GM23248 (cell line): Measurements from ENCODE around the gene TFB2M. TPM values are rescaled to one million over a fixed set of nuclear protein-coding genes. Genes with fewer than 3 reads are reported as not detected.

ENCODE experiments used
- DNase-seq: peaks from one replicate; pipeline ENCODE4 v3.0.0-alpha.2; 2015
- H2AFZ ChIP-seq: fragments of 200-600 bp; sonication (generic); 2 replicates; pipeline ENCODE4 v1.6.1; 2016; ENCODE audit warnings: antibody characterized with exemption
- H3F3A ChIP-seq: fragments of 200-600 bp; sonication (generic); 2 replicates; pipeline ENCODE4 v1.6.1; 2016; ENCODE audit warnings: mild to moderate bottlenecking, antibody characterized with exemption, mixed run types; ENCODE audit not compliant: insufficient read depth
- H3K27ac ChIP-seq: fragments of 200-600 bp; sonication (generic); 2 replicates; pipeline ENCODE4 v1.5.1; 2016; ENCODE audit warnings: mild to moderate bottlenecking
- H3K27me3 ChIP-seq: fragments of 200-600 bp; sonication (generic); replicated peaks from 2 replicates; pipeline ENCODE4 v1.6.1; 2016; ENCODE audit warnings: mild to moderate bottlenecking; ENCODE audit not compliant: insufficient read depth
- H3K36me3 ChIP-seq: fragments of 200-600 bp; sonication (generic); 2 replicates; pipeline ENCODE4 v1.6.1; 2016; ENCODE audit warnings: low read depth, mild to moderate bottlenecking
- H3K4me1 ChIP-seq: fragments of 200-600 bp; sonication (generic); 2 replicates; pipeline ENCODE4 v1.6.1; 2016; ENCODE audit warnings: mild to moderate bottlenecking; ENCODE audit not compliant: insufficient read depth
- H3K4me2 ChIP-seq: fragments of 200-600 bp; sonication (generic); one replicate; pipeline ENCODE4 v1.6.1; 2016; ENCODE audit warnings: mild to moderate bottlenecking; ENCODE audit not compliant: unreplicated experiment
- H3K4me3 ChIP-seq: fragments of 200-600 bp; sonication (generic); 2 replicates; pipeline ENCODE4 v1.5.1; 2016; ENCODE audit warnings: mild to moderate bottlenecking
- H3K79me2 ChIP-seq: fragments of 200-600 bp; sonication (generic); 2 replicates; pipeline ENCODE4 v1.6.1; 2016; ENCODE audit warnings: mild to moderate bottlenecking; ENCODE audit not compliant: insufficient read depth
- H3K9ac ChIP-seq: fragments of 200-600 bp; sonication (generic); 2 replicates; pipeline ENCODE4 v1.6.1; 2016; ENCODE audit warnings: mild to moderate bottlenecking
- H3K9me2 ChIP-seq: fragments of 200-600 bp; sonication (generic); 2 replicates; pipeline ENCODE4 v1.6.1; 2016; ENCODE audit warnings: mixed run types, mild to moderate bottlenecking, moderate library complexity; ENCODE audit not compliant: insufficient read depth
- H3K9me3 ChIP-seq: fragments of 200-600 bp; sonication (generic); one replicate; pipeline ENCODE4 v1.6.1; 2017; ENCODE audit warnings: low read depth
- H4K20me1 ChIP-seq: fragments of 200-600 bp; sonication (generic); 2 replicates; pipeline ENCODE4 v1.6.0; 2016; ENCODE audit not compliant: insufficient read depth
- EZH2 ChIP-seq: fragments of 200-600 bp; sonication (generic); IDR thresholded peaks from 2 replicates; pipeline ENCODE4 v1.6.1; 2018; ENCODE audit warnings: antibody characterized with exemption, mild to moderate bottlenecking; ENCODE audit not compliant: insufficient read depth, poor library complexity, severe bottlenecking
- EZH2phosphoT487 ChIP-seq: fragments of 200-600 bp; sonication (generic); IDR thresholded peaks from 2 replicates; pipeline ENCODE4 v1.6.1; 2018; ENCODE audit warnings: antibody characterized with exemption, moderate library complexity, mild to moderate bottlenecking, low read depth; ENCODE audit not compliant: insufficient read depth
- WGBS, 2 experiments: methylation state at CpG; one replicate each; pipeline ENCODE4 v1.1.6; 2015 to 2017; ENCODE audit warnings: low lambda C conversion rate in 2 of 2, low coverage in 1 of 2; ENCODE audit errors: missing lambda C conversion rate in 2 of 2; 5-methylcytosine and 5-hydroxymethylcytosine counted together
- in situ Hi-C: fragments of 300-500 bp; cut with MboI; formaldehyde crosslinking; loops from 2 replicates; pipeline ENCODE4 v1.15.0; 2020
- polyA plus RNA-seq: library from polyadenylated mRNA; unstranded; fragments of >200 nt; fragmentation: Nextera tagmentation; extraction: Ambion mirVana; gene quantifications from 2 replicates; pipeline ENCODE4 v1.2.1, GENCODE V29; 2016
- total RNA-seq: library from RNA; depleted of rRNA; stranded (reverse); fragments of >200 nt; shearing (Covaris generic); gene quantifications from 2 replicates; pipeline ENCODE4 v1.2.3, GENCODE V29; 2014

TFB2M gene
- total and polyA plus RNA-seq, 2 experiments from 2014 or later, result 20.6 to 32.0 TPM

DNA sequence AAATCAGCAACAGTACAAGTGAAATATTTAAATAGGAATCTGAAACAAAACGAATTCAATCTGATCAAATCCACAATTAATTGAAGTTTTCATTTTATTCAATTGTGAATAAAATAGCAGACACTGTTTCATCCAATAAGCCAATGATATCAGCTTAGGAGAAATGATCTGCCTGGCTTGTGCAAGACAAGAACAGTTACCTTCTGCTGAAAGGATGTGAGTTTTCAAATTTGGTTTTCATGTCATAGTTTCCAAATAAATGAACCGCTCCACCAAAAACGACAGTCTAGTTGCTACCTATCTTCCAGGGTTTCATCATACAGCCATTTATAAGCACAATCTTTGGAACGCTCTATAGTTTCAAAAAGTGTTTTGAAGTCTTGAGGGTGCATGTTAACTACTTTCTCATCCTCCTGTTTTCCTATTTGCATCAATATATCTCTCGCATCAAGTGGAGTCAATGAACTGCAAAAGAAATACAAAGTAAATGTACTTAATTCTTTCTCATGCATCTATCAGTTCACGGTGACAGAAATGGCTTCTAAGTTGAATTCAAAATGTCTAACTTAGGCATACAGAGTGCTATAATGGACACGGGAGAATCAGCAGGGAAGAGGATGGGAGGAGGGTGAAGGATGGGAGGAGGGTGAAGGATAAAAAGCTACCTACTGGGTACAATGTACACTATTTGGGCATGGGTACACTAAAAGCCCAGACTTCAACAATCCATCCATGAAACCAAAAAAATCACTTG lies 25.1 kb downstream of the TFB2M start:
- DNase-seq, result no peak
- Histone ChIP-seq H3K27me3 (no peaks in the 10 kb centered on the region), H3K4me2 (no peak overlapping the region), H3K4me1 (no peaks in the 10 kb centered on the region), H3K36me3 (peaks cover 36% of the 10 kb centered on the region), H4K20me1 (no peaks in the 10 kb centered on the region), H3F3A (0 out of 2 replicates have a peak, but pooled peaks cover 4% of the 10 kb centered on the region), H2AFZ (no peak overlapping the region), H3K79me2 (no peaks in the 10 kb centered on the region), H3K27ac (no peak overlapping the region), H3K9me2 (no peaks in the 10 kb centered on the region), H3K9me3 (no peaks in the 10 kb centered on the region), H3K4me3 (no peak overlapping the region), H3K9ac (no peak overlapping the region)
- TF ChIP-seq EZH2, result no peak
- no peak for TF ChIP-seq EZH2phosphoT487
- 94 to 99% methylated on average over 7 of the region's 7 CpGs for WGBS, 2 experiments
- in situ Hi-C loops, result no loop called here

DNA sequence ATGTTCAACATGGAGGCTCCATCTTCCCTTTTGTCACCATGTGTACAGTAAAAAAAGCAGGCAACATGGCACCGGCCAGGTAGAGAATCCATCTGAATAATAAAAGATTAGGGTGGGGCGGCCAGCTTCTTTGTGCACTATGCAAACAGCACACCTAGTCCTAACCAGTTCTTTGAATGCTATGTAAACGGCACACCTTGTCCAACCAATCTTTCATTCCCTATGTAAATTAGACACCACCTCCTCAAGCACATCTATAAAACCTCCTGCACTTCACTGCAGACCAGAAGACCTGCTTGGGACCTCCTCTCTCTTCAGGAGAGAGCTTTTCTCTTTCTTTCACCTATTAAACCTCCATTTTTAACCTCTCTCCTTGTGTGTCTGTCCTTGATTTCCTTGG lies 28.2 kb downstream of the TFB2M start:
- in situ Hi-C loops, result no loop called here
- Histone ChIP-seq H3K9me2 (no peaks in the 10 kb centered on the region), H3K9me3 (no peaks in the 10 kb centered on the region), H3K79me2 (no peaks in the 10 kb centered on the region), H4K20me1 (no peaks in the 10 kb centered on the region), H3K36me3 (peaks cover 20% of the 10 kb centered on the region), H3K4me1 (no peaks in the 10 kb centered on the region), H3F3A (0 out of 2 replicates have a peak, but pooled peaks cover 4% of the 10 kb centered on the region), H3K27ac (no peak overlapping the region), H3K27me3 (no peaks in the 10 kb centered on the region; the same call in 1 of the 2 replicates), H3K9ac (no peak overlapping the region), H3K4me3 (no peak overlapping the region), H3K4me2 (no peak overlapping the region), H2AFZ (no peak overlapping the region)
- no peak for DNase-seq
- TF ChIP-seq EZH2 (no peak), EZH2phosphoT487 (no peak)
- 95% methylated on average over 3 of the region's 3 CpGs for WGBS, 2 experiments

GRCh38 chr1:246537441-246537840 lies 28.6 kb downstream of the TFB2M start:
- no peaks in the 10 kb centered on the region; the same call in 1 of the 2 replicates for H3K27me3 ChIP-seq
- in situ Hi-C loops, result no loop called here
- H3K4me1 ChIP-seq, result no peaks in the 10 kb centered on the region
- 82 to 84% methylated on average over 7 of the region's 7 CpGs for WGBS, 2 experiments
- H3K9ac ChIP-seq, result no peak overlapping the region
- no peaks in the 10 kb centered on the region for H3K79me2 ChIP-seq
- H2AFZ ChIP-seq, result no peak overlapping the region
- peaks cover 15% of the 10 kb centered on the region for H3K36me3 ChIP-seq
- no peaks in the 10 kb centered on the region for H4K20me1 ChIP-seq
- H3K9me2 ChIP-seq, result no peaks in the 10 kb centered on the region
- no peaks in the 10 kb centered on the region for H3K9me3 ChIP-seq
- H3K4me2 ChIP-seq, result no peak overlapping the region
- no peak overlapping the region for H3K27ac ChIP-seq
- 0 out of 2 replicates have a peak, but pooled peaks cover 4% of the 10 kb centered on the region for H3F3A ChIP-seq
- H3K4me3 ChIP-seq, result no peak overlapping the region
- TF ChIP-seq EZH2phosphoT487 (no peak), EZH2 (no peak)
- DNase-seq, result no peak

DNA sequence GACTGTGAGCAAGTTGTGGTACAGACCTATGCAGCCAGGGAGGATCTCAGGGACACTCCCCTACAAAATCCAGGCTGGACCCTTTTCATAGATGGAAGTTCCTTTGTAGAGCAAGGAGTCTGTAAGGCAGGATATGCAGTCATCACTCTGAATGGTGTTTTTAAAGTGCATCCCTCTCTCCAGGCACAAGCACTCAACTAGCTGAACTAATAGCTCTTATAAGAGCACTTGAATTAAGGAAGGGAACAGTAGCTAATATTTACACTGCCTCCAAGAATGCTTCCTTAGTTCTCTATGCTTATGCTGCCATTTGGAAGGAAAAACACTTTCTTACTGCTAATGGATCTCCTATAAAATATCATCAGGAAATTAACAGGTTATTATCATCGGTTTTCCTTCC lies 31.9 kb downstream of the TFB2M start:
- Histone ChIP-seq H3K4me3 (no peak overlapping the region), H3K27ac (no peak overlapping the region), H3F3A (no peaks in the 10 kb centered on the region), H3K9me2 (no peaks in the 10 kb centered on the region), H3K79me2 (no peaks in the 10 kb centered on the region), H3K4me2 (no peak overlapping the region), H3K27me3 (no peaks in the 10 kb centered on the region; the same call in 1 of the 2 replicates), H4K20me1 (no peaks in the 10 kb centered on the region), H2AFZ (no peak overlapping the region), H3K36me3 (no peaks in the 10 kb centered on the region), H3K9me3 (no peaks in the 10 kb centered on the region), H3K9ac (no peak overlapping the region), H3K4me1 (no peaks in the 10 kb centered on the region)
- WGBS, 2 experiments, result 39 to 59% methylated on average over 1 of the region's 1 CpG
- no peak for DNase-seq
- no peak for TF ChIP-seq EZH2phosphoT487
- TF ChIP-seq EZH2, result no peak
- in situ Hi-C loops, result no loop called here
